ENCODE data around the gene RANBP3L. TPM values are rescaled to one million over a fixed set of nuclear protein-coding genes. Genes with fewer than 3 reads are reported as not detected.

The RANBP3L gene
- polyA plus RNA-seq, 1 of the 3 experiments (the other 2 are of a cell fraction) = not detected

- H3K79me2 ChIP-seq (ENCODE audit: insufficient read depth) = no peaks in the 10 kb centered on the region
- H2AFZ ChIP-seq (ENCODE audit: low read depth) = no peak overlapping the region
- no peak overlapping the region for H3K4me2 ChIP-seq
- H3K9me3 ChIP-seq = no peaks in the 10 kb centered on the region
- no peak for DNase-seq
- no peak overlapping the region for H3K27ac ChIP-seq (ENCODE audit: low read depth in 2 of 2, low read length in 1 of 2)
- no peaks in the 10 kb centered on the region for H3K4me1 ChIP-seq (ENCODE audit: control insufficient read depth in 1 of 2, insufficient read depth in 2 of 2, low read depth in 1 of 2, low read length in 1 of 2)
- H4K20me1 ChIP-seq (ENCODE audit: insufficient read depth) = no peaks in the 10 kb centered on the region
- no peaks in the 10 kb centered on the region for H3K9me2 ChIP-seq
- no peaks in the 10 kb centered on the region for H3K27me3 ChIP-seq (ENCODE audit: insufficient read depth)
- no peaks in the 10 kb centered on the region for H3K36me3 ChIP-seq (replicated peaks in 1 of 2; ENCODE audit: control insufficient read depth in 1 of 2, insufficient read depth in 2 of 2, low read length in 1 of 2)
- POLR2A ChIA-PET = no interaction called here
- no peak overlapping the region for H3K9ac ChIP-seq
- TF ChIP-seq TEAD4 (IDR thresholded peaks at IDR 0.05; ENCODE audit: borderline replicate concordance, insufficient read depth) = no peak
- no peak for TF ChIP-seq USF2 (IDR thresholded peaks at IDR 0.05; ENCODE audit: borderline replicate concordance, low read depth, low read length)
- TF ChIP-seq RFX5 (IDR thresholded peaks at IDR 0.05; ENCODE audit: low read length) = no peak
- no peak for TF ChIP-seq FOXJ3 (CRISPR knock-in tag; IDR thresholded peaks at IDR 0.05)
- TF ChIP-seq ZBTB33 (IDR thresholded peaks at IDR 0.05; ENCODE audit: borderline replicate concordance, low read depth) = no peak
- no peak for TF ChIP-seq EP300 (IDR thresholded peaks at IDR 0.05; ENCODE audit: borderline replicate concordance in 1 of 2, low read depth in 1 of 2, low read length in 1 of 2)
- TF ChIP-seq USF1 (IDR thresholded peaks at IDR 0.05; ENCODE audit: borderline replicate concordance, low read depth) = no peak
- no peak for TF ChIP-seq YY1 (IDR thresholded peaks at IDR 0.05; ENCODE audit: low read depth)
- no peak for TF ChIP-seq MAX (IDR thresholded peaks at IDR 0.05; ENCODE audit: low read depth)
- TF ChIP-seq PBX3 (IDR thresholded peaks at IDR 0.05) = no peak
- no peak for TF ChIP-seq CTCF (IDR thresholded peaks at IDR 0.05)
- TF ChIP-seq MEF2A (IDR thresholded peaks at IDR 0.05; ENCODE audit: borderline replicate concordance, low read depth) = no peak
- no peak for TF ChIP-seq GATA2 (CRISPR knock-in tag; IDR thresholded peaks at IDR 0.05)
- TF ChIP-seq CHD2 (IDR thresholded peaks at IDR 0.05; ENCODE audit: low read length, partially characterized antibody) = no peak
- H3F3A ChIP-seq (replicated peaks; ENCODE audit: insufficient read depth) = no peaks in the 10 kb centered on the region
- no peak overlapping the region for H3K4me3 ChIP-seq (ENCODE audit: low read depth in 2 of 2, low read length in 1 of 2)
- CTCF ChIA-PET = interaction anchor here (1.2 kb wide), 1 partner anchor 14 kb away, joined by 5 read pairs; no protein-coding TSS in a partner anchor
Measured at GRCh38 chr5:36269478-36269877, 32.2 kb downstream of the RANBP3L start.
